HT1080 (cell line): ENCODE measurements around the gene GCK. TPM values are rescaled to one million over a fixed set of nuclear protein-coding genes. Genes with fewer than 3 reads are reported as not detected.

Experiments used
- DNase-seq: peaks from one replicate; pipeline ENCODE4 v3.0.0-alpha.2; 2015; ENCODE audit warnings: low read depth
- total RNA-seq: library from RNA; depleted of rRNA; stranded (reverse); fragments of >200 nt; shearing (Covaris generic); gene quantifications from 2 replicates; pipeline ENCODE4 v1.2.3, GENCODE V29; 2014

GCK gene
- total RNA-seq, 1 experiment from 2014 or later = not detected

GRCh38 chr7:44119829-44120380, 69.3 kb downstream of the GCK start:
- DNase-seq = no peak

GRCh38 chr7:44117801-44118429, 71.3 kb downstream of the GCK start:
- DNase-seq = no peak

DNA sequence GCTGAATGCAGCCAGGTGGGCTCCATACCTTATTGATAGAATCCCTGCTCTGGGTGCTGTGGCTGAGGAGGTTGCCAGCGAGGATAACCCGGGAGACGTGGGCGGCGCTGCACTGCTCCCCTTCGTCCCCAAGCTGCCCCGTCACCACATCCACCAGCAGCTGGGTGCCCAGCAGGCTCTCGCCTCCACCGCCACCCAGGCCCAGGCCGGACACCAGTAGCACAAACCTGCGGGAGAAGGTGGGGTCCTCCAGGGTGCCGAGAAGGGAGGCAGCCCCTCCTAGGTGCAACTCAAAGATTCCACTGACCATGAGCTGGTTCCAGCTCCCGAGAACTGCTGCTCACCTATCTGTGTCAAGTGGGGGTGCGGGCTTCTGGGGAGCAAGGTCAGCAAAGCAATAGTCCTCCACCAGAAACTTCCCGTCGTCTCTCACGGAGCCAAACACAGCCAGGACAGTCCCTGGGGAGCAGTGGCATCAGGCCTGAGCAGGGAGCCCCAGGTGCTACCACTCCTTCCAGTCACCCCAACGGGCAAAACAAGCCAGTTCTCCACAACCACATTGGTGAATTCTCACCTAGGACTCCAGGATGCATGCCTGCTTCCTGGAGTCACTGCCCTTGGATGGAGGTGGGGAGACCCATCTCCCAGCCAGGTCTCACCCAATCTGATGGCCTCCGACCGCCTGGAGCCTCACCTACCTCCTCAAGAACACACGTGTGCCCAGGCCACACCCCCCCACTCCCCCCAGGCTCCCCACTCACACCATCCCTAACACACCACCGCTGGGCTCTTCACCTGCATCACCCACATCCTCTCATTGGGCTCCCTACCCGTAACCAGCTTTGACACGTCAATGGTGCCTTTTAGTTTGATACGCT, 72.2 kb downstream of the GCK start:
- DNase-seq = no peak

DNA sequence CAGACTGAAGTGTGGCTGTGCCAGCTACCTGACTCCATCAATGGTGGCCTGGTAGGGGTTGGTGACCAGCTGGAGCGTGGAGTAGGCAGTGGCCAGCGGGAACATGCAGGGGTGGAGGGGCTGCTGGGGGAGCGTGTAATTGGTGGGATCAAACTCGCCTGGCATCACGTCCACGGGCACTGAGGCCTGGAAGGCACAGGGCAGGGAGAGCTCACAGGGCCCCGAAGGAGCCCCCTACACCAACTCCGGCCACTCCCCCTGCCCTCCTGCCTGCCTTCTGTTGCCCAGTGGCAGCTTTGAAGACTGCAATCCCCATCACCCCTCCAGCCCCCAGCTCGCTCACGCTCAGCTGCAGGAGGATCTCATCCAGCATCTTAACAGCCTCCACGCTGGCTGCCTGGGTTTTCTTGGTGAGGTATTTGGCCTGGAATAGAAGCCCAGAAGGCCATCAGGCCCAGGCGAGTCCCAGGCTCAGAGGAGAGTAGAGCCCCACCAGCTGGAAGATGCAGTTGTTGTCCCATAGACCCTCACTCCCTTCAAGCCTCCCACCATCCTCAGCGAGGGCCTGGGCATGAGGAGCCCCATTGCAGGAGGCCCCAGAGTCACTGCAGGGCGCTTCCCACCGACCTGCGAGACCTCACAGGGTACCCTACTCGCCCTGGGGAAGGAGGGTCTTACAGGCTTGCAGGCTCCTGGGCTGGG, 73.0 kb downstream of the GCK start:
- DNase-seq = no peak

- DNase-seq = no peak
Measured at GRCh38 chr7:44114586-44115310, 74.5 kb downstream of the GCK start.

DNA sequence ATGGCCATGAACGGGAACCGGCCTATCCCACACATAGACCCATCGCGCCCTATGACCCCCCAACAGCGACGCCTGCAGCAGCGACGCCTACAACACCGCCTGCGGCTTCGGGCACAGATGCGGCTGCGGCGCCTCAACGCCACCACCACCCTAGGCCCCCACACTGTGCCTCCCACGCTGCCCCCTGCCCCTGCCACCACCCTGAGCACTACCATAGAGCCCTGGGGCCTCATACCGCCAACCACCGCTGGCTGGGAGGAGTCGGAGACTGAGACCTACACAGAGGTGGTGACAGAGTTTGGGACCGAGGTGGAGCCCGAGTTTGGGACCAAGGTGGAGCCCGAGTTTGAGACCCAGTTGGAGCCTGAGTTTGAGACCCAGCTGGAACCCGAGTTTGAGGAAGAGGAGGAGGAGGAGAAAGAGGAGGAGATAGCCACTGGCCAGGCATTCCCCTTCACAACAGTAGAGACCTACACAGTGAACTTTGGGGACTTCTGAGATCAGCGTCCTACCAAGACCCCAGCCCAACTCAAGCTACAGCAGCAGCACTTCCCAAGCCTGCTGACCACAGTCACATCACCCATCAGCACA, 75.4 kb downstream of the GCK start:
- no peak for DNase-seq

GRCh38 chr7:44112997-44113763, 76.1 kb downstream of the GCK start:
- no peak for DNase-seq

- no peak for DNase-seq
Measured at GRCh38 chr7:44112231-44112996, 76.8 kb downstream of the GCK start.

- no peak for DNase-seq
Measured at GRCh38 chr7:44111761-44112160, 77.5 kb downstream of the GCK start.

- no peak for DNase-seq
Measured at GRCh38 chr7:44110719-44111635, 78.3 kb downstream of the GCK start.

GRCh38 chr7:44109991-44110390, 79.2 kb downstream of the GCK start:
- DNase-seq = no peak

DNA sequence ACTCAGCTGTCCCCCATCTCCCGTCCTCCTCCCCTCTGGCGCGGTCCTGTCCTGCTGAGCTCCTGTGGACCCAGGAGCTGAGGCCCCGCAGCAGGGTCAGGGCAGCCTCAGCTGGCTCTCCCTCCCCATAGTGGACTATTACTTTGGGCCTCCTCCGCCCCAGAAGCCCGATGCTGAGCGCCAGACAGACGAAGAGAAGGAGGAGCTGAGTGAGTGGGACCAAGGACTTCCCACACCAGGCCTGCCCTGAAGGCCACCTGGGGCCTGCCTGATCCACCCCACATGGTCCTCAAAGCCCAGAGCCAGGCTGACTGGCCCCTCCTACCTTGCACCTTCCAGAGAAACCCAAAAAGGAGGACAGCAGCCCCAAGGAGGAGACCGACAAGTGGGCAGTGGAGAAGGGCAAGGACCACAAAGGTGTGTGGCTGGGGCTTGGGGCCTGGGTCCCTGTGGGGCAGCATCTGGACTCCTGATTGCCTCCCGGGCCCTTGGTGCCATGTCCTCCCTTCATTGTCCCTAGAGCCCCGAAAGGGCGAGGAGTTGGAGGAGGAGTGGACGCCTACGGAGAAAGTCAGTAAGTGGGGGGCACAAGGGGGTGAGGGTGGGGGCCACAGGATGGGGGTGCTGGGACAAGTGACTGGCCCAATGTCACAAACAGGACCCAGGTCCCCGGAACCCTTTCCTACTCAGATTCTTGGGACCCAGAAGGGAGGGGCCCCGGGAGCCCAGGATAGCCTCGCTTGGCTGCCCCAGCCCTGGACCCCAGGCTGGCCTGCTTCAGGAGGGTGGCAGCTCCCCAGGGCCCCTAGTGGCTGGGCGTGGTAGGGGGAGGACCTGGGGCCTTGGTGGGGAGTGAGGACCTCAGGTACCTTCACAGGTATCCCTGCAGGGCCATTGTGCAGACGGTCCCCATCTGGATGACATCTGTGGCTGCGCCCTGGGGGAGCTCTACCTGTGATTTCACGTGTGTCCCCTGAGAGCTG, 80.2 kb downstream of the GCK start:
- no peak for DNase-seq

GRCh38 chr7:44107961-44108767, 81.1 kb downstream of the GCK start:
- no peak for DNase-seq

GRCh38 chr7:44107116-44107960, 81.9 kb downstream of the GCK start:
- no peak for DNase-seq
